Psoas muscle (tissue), 8 donors: ENCODE data around the gene SLX9. TPM values are rescaled to one million over a fixed set of nuclear protein-coding genes. Genes with fewer than 3 reads are reported as not detected.

Source experiments
- ATAC-seq, 4 donors: fragments of 200-7000 bp; cut with Tn5 transposase; one replicate each; pipeline ENCODE4 v1.9.1; 2020; ENCODE audit warnings: moderate library complexity in 3 of 4, mild to moderate bottlenecking in 2 of 4
- DNase-seq, 2 donors: peaks; one replicate each; pipeline ENCODE4 v3.0.0-alpha.2; 2020
- H3K27ac ChIP-seq: fragments of 200-600 bp; one replicate; pipeline ENCODE4 v1.8.0; 2022
- H3K27me3 ChIP-seq, 3 donors: fragments of 200-600 bp in 1 of 3; one replicate each; pipeline versions ENCODE4 v1.6.1 to v1.8.0; 2013 to 2022; ENCODE audit warnings: low read length in 2 of 3, mild to moderate bottlenecking in 2 of 3, moderate library complexity in 1 of 3; ENCODE audit not compliant: insufficient read depth in 3 of 3
- H3K36me3 ChIP-seq, 2 donors: fragments of 200-600 bp in 1 of 2; one replicate each; pipeline versions ENCODE4 v1.6.1 to v1.8.0; 2013 to 2022; ENCODE audit warnings: low read depth in 1 of 2, mild to moderate bottlenecking in 1 of 2, moderate library complexity in 1 of 2; ENCODE audit not compliant: insufficient read depth in 1 of 2
- H3K4me1 ChIP-seq: fragments of 200-600 bp; one replicate; pipeline ENCODE4 v1.8.0; 2022
- H3K4me3 ChIP-seq: fragments of 200-600 bp; one replicate; pipeline ENCODE4 v1.8.0; 2022; ENCODE audit warnings: mild to moderate bottlenecking
- H3K9me3 ChIP-seq: fragments of 200-600 bp; one replicate; pipeline ENCODE4 v1.8.0; 2022
- CTCF ChIP-seq: fragments of 200-600 bp; IDR thresholded peaks from one replicate; pipeline ENCODE4 v1.8.0; 2022; ENCODE audit warnings: antibody characterized with exemption
- WGBS, 3 donors: extraction: QIAGEN DNeasy Blood & Tissue Kit; methylation state at CpG; one replicate each; pipeline versions ENCODE4 v1.1.6 to v1.1.7; 2013; 5-methylcytosine and 5-hydroxymethylcytosine counted together
- intact Hi-C, 2 donors: fragments of 100-400 bp; cut with DNase I; formaldehyde crosslinking; loops; one replicate each; pipeline versions ENCODE4 v1.11.0 to v1.14.2; 2022
- polyA plus RNA-seq, 3 donors: library from polyadenylated mRNA; stranded (reverse); fragments of 200-250 nt; gene quantifications; one replicate each; pipeline ENCODE4 v1.2.3, GENCODE V29; 2013
- total RNA-seq, 4 donors: library from RNA; stranded (reverse); fragmentation: NEBNext Ultra II Directional in 2 of 4; extraction: Animal tissue kit (Norgen Biotek cat#: 25700) in 2 of 4; gene quantifications; one replicate each; pipeline versions ENCODE4 v1.2.1 to v1.2.4, GENCODE V29; 2021 to 2023
- donor health status: healthy with polysubstance abuse.
- donor health status: DM: no; HTN: no; CAD: no; lungs with moderate emphysema.
- donor health status: Bipolar disorder and iron deficiency.
- donor health status: healthy.
- donor health status: DM: yes; HTN: yes; CAD: no.
- donor health status: DM: no; HTN: no; CAD: no.
- donor health status: DM: no; HTN: no; CAD: no.
- donor health status: DM: yes; HTN: yes; CAD: no.

SLX9 gene
- total and polyA plus RNA-seq, 7 donors, result 20.2 to 69.2 (median 30.1) TPM

- Histone ChIP-seq H3K27ac (no peak overlapping the region), H3K4me1 (peaks cover 9% of the 10 kb centered on the region), H3K4me3 (no peak overlapping the region), H3K9me3 (no peaks in the 10 kb centered on the region), H3K36me3 (no peaks in the 10 kb centered on the region), H3K27me3 (no peaks in the 10 kb centered on the region)
- WGBS, 3 donors, result 73 to 78% (median 77%) methylated on average over 25 of the region's 25 CpGs
- no peak for TF ChIP-seq CTCF
- DNase-seq (no peak), ATAC-seq (no peak)
- intact Hi-C loops, result no loop called here
These were observed 31.6 kb upstream of the SLX9 start for GRCh38 chr21:44907966-44908895.

GRCh38 chr21:44908908-44909307 lies 30.9 kb upstream of the SLX9 start:
- H3K9me3 ChIP-seq, result no peaks in the 10 kb centered on the region
- H3K36me3 ChIP-seq, result no peaks in the 10 kb centered on the region
- no peaks in the 10 kb centered on the region for H3K27me3 ChIP-seq
- ATAC-seq, result no peak
- peaks cover 9% of the 10 kb centered on the region for H3K4me1 ChIP-seq
- TF ChIP-seq CTCF, result no peak
- no peak overlapping the region for H3K27ac ChIP-seq
- intact Hi-C loops, result no loop called here
- no peak for DNase-seq
- no peak overlapping the region for H3K4me3 ChIP-seq
- WGBS, 3 donors, result 91 to 96% (median 96%) methylated on average over 21 of the region's 21 CpGs

- Histone ChIP-seq H3K27ac (no peak overlapping the region), H3K27me3 (no peaks in the 10 kb centered on the region)
These were observed 30.1 kb upstream of the SLX9 start for GRCh38 chr21:44909719-44910118.

DNA sequence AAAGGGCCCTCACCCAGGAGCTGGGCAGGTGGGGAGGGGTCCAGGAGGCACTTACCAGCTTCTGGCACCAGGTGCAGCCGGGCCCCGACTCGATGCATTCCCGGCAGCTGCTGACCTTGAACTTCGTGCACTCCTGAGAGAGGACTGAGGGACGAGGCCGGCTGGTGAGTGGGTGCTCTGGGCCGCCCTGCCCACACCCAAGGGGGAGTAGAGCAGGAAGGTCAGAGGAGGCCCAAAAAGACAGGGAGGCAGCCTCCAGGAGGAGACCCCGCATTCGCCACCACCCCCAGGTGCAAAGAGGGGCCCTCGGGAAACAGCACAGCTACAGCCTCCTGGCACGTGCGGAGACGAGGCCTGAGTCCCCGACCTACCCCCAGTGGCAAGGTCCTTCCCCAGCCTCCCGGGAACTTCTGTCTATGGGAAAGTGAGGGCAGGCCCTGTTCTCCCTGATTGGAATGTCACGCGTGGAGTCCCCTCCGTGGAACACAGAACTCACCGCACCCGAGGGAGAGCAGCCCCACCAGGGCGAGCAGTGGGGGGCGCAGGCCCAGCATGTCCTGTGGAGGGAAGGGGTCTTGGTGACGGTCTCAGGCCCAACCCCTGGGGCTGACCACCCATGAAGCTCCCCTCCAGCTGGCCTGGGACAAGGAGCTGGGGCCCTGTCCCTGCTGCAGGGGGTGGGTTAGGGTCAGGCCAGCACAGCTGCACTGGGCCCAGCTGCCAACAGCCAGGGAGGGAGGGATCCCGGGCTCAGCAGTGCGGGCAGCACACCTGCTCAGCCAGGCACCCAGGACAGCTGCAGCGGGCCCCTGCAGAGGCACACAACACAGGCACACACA lies 29.4 kb upstream of the SLX9 start:
- DNase-seq, result no peak
- TF ChIP-seq CTCF, result no peak
- 56 to 74% (median 59%) methylated on average over 26 to 27 of the region's 27 CpGs for WGBS, 3 donors
- no peaks in the 10 kb centered on the region for H3K27me3 ChIP-seq
- H3K4me1 ChIP-seq, result peaks cover 9% of the 10 kb centered on the region
- H3K27ac ChIP-seq, result no peak overlapping the region
- intact Hi-C loops, result no loop called here
- H3K36me3 ChIP-seq, result no peaks in the 10 kb centered on the region
- ATAC-seq, result peak in 2 of 4 donors; percentile 12 to 22
- H3K9me3 ChIP-seq, result no peaks in the 10 kb centered on the region
- H3K4me3 ChIP-seq, result no peak overlapping the region

More at GRCh38 chr21:44909719-44910118, 30.1 kb upstream of the SLX9 start:
- Histone ChIP-seq H3K9me3 (no peaks in the 10 kb centered on the region), H3K4me1 (peaks cover 9% of the 10 kb centered on the region), H3K36me3 (no peaks in the 10 kb centered on the region), H3K4me3 (no peak overlapping the region)
- WGBS, 3 donors, result 90 to 95% (median 93%) methylated on average over 9 of the region's 9 CpGs
- DNase-seq (no peak), ATAC-seq (no peak)
- no peak for TF ChIP-seq CTCF
- intact Hi-C loops, result no loop called here
